Stomach (tissue), 9 donors: ENCODE results near the gene NOP10. TPM values are rescaled to one million over a fixed set of nuclear protein-coding genes. Genes with fewer than 3 reads are reported as not detected.
A peak's percentile ranks its signal among the peaks of the same experiment; 100 is the strongest.

Experiments
- DNase-seq, 2 donors: peaks; one replicate each; pipeline versions ENCODE4 v3.0.0 to v3.0.0-alpha.2; 2013 to 2019
- H3K27ac ChIP-seq, 5 donors: fragments of 200-600 bp in 4 of 5; sonication (generic) in 4 of 5; one replicate each; pipeline ENCODE4 v1.5.1; 2013 to 2019; ENCODE audit warnings: mild to moderate bottlenecking in 1 of 5, moderate library complexity in 1 of 5
- H3K27me3 ChIP-seq, 3 donors: fragments of 200-600 bp; sonication (generic); one replicate each; pipeline ENCODE4 v1.5.1; 2017 to 2019; ENCODE audit warnings: mixed run types in 1 of 3
- H3K36me3 ChIP-seq, 4 donors: fragments of 200-600 bp; sonication (generic); 1 replicate in 3 of 4; 2 replicates in 1 of 4; pipeline ENCODE4 v1.5.1; 2016 to 2019
- H3K4me1 ChIP-seq, 4 donors: fragments of 200-600 bp; sonication (generic); one replicate each; pipeline ENCODE4 v1.5.1; 2016 to 2019
- H3K4me3 ChIP-seq, 4 donors: fragments of 200-600 bp; sonication (generic) in 3 of 4; one replicate each; pipeline ENCODE4 v1.5.1; 2016 to 2019; ENCODE audit warnings: mild to moderate bottlenecking in 1 of 4
- H3K9me3 ChIP-seq, 4 donors: fragments of 200-600 bp; sonication (generic); one replicate each; pipeline ENCODE4 v1.5.1; 2016 to 2019
- EP300 ChIP-seq: sonication (generic); formaldehyde crosslinking; IDR thresholded peaks from one replicate; pipeline ENCODE4 v1.6.1; 2017; ENCODE audit warnings: antibody characterized with exemption
- POLR2A ChIP-seq, 4 donors: fragments of 450-650 bp; IDR thresholded peaks; one replicate each; pipeline ENCODE4 v1.6.1; 2016; ENCODE audit warnings: antibody characterized with exemption in 4 of 4, control low read depth in 2 of 4, mild to moderate bottlenecking in 1 of 4, moderate library complexity in 1 of 4
- POLR2AphosphoS5 ChIP-seq, 3 donors: sonication (generic); formaldehyde crosslinking; IDR thresholded peaks; one replicate each; pipeline ENCODE4 v1.6.1; 2016; ENCODE audit warnings: antibody characterized with exemption in 3 of 3
- WGBS, 5 donors: extraction: QIAGEN DNeasy Blood & Tissue Kit in 3 of 5; methylation state at CpG; one replicate each; pipeline versions ENCODE4 v1.1.5 to v1.1.7; 2013 to 2018; 5-methylcytosine and 5-hydroxymethylcytosine counted together
- intact Hi-C: fragments of 100-400 bp; cut with DNase I; formaldehyde crosslinking; loops from one replicate; pipeline ENCODE4 v1.15.1; 2023; ENCODE audit warnings: low total_unique reads
- polyA plus RNA-seq, 3 donors: library from polyadenylated mRNA; stranded (reverse); fragments of 200-250 nt; gene quantifications; one replicate each; pipeline ENCODE4 v1.2.3, GENCODE V29; 2013
- small RNA-seq, 4 donors: library from RNA; depleted of rRNA; stranded (forward); fragments of <200 nt; gene quantifications; one replicate each; pipeline ENCODE3, GENCODE V24; 2016
- total RNA-seq, 5 donors: library from RNA; depleted of rRNA; stranded (reverse); fragments of >200 nt; gene quantifications; one replicate each; pipeline versions ENCODE4 v1.1.0 to v1.2.3, GENCODE V29; 2014 to 2016
- TF ChIP-seq, protein P1 (sequence below), 7 experiments: fragments of 450-650 bp in 4 of 7; fragments of 200-600 bp in 3 of 7; sonication (generic) in 3 of 7; IDR thresholded peaks; one replicate each; pipeline ENCODE4 v1.5.1; 2016 to 2019; ENCODE audit warnings: antibody characterized with exemption in 7 of 7, control low read depth in 2 of 7, mild to moderate bottlenecking in 1 of 7
- donor health status: healthy with polysubstance abuse.
- donor health status: Bipolar disorder and iron deficiency.
- donor health status: healthy.

The NOP10 gene
- total and polyA plus RNA-seq, 8 donors, result 2.9 to 388 (median 196) TPM

DNA sequence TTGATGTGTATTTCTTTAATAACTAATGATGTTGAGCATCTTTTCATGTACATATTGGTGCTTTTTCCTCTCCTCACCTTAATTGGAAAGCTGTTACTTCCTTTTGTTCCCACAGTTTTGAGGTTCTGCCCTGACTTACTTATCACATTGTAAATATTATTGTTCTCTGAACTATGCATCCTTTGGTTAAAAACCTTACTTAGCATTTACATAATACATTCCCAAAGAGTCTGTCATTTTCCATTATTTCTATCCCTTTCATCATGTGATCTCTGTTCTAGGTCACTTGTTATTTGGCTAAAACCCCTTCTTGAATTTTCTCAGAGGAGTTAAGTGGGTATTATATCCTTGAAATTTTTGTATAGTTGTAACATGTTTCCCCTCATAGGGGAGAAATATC is 38.3 kb downstream of the NOP10 start:
- no peaks in the 10 kb centered on the region for H3K4me1 ChIP-seq
- H3K27ac ChIP-seq, result no peak overlapping the region
- intact Hi-C loops, result no loop called here
- TF ChIP-seq POLR2A (IDR thresholded peaks at IDR 0.05), result no peak
- TF ChIP-seq EP300, result no peak
- peaks cover 0 to 6% (median 0%) of the 10 kb centered on the region in 4 donors for H3K36me3 ChIP-seq
- no peak for DNase-seq
- H3K9me3 ChIP-seq, result no peaks in the 10 kb centered on the region
- no peak overlapping the region for H3K4me3 ChIP-seq
- H3K27me3 ChIP-seq, result no peaks in the 10 kb centered on the region

DNA sequence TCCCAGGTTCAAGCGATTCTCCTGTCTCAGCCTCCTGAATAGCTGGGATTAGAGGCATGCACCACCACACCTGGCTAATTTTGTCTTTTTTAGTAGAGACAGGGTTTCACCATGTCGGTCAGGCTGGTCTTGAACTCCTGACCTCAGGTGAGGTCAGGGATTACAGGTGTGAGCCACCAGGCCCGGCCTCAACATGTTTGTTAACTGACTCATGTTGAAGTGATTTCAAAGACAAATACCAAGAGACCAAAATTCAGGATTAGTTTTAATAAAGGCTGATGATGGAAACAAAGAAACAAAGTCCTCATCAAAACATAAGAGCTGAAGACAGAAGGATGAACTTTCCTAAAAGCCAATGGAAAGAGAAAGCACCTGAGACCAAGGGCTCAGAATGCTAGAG is 41.9 kb downstream of the NOP10 start:
- intact Hi-C loops, result no loop called here

DNA sequence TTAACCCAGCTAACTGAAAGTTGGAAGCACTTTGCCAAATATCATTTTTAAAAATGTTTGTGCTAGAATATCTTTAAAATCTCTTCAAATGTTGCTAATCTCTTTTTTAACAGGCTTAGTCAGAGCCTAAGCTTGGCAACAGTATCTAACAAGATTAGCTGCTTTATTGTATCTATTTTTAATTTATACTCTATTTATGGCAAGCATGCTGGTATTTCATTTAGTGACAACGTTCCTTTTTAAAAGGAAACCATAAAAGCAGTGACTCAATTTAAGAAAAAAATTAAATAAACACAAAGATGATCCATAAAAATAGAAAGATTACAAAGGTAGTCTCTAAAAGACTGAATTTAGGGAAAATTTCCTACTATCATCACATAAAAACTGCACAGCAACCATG is 45.9 kb downstream of the NOP10 start:
- Histone ChIP-seq H3K4me3 (no peak overlapping the region), H3K27me3 (no peaks in the 10 kb centered on the region), H3K9me3 (no peaks in the 10 kb centered on the region), H3K27ac (peak overlapping the region in 1 of 5 donors; percentile 15), H3K4me1 (peaks cover 0 to 12% (median 5%) of the 10 kb centered on the region in 4 donors), H3K36me3 (peaks cover 0 to 12% (median 7%) of the 10 kb centered on the region in 4 donors)
- 10 to 32% (median 29%) methylated on average over 1 of the region's 1 CpG for WGBS, 5 donors
- intact Hi-C loops, result no loop called here
- DNase-seq, result no peak
- TF ChIP-seq POLR2A (IDR thresholded peaks at IDR 0.05) (no peak), POLR2AphosphoS5 (IDR thresholded peaks at IDR 0.05) (no peak), EP300 (no peak)
- TF ChIP-seq, protein P1, sequence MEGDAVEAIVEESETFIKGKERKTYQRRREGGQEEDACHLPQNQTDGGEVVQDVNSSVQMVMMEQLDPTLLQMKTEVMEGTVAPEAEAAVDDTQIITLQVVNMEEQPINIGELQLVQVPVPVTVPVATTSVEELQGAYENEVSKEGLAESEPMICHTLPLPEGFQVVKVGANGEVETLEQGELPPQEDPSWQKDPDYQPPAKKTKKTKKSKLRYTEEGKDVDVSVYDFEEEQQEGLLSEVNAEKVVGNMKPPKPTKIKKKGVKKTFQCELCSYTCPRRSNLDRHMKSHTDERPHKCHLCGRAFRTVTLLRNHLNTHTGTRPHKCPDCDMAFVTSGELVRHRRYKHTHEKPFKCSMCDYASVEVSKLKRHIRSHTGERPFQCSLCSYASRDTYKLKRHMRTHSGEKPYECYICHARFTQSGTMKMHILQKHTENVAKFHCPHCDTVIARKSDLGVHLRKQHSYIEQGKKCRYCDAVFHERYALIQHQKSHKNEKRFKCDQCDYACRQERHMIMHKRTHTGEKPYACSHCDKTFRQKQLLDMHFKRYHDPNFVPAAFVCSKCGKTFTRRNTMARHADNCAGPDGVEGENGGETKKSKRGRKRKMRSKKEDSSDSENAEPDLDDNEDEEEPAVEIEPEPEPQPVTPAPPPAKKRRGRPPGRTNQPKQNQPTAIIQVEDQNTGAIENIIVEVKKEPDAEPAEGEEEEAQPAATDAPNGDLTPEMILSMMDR (IDR thresholded peaks at IDR 0.05), result no peak

More for the DNA sequence above, 41.9 kb downstream of the NOP10 start:
- Histone ChIP-seq H3K27ac (no peak overlapping the region), H3K36me3 (no peaks in the 10 kb centered on the region), H3K27me3 (no peaks in the 10 kb centered on the region), H3K4me1 (peaks cover 0 to 12% (median 5%) of the 10 kb centered on the region in 4 donors), H3K4me3 (no peak overlapping the region), H3K9me3 (no peaks in the 10 kb centered on the region)
- WGBS, 5 donors, result 62 to 77% (median 72%) methylated on average over 3 of the region's 3 CpGs
- DNase-seq, result no peak
- TF ChIP-seq POLR2A (IDR thresholded peaks at IDR 0.05) (no peak), EP300 (no peak), POLR2AphosphoS5 (IDR thresholded peaks at IDR 0.05) (no peak)
- TF ChIP-seq, protein P1 (IDR thresholded peaks at IDR 0.05), result no peak

DNA sequence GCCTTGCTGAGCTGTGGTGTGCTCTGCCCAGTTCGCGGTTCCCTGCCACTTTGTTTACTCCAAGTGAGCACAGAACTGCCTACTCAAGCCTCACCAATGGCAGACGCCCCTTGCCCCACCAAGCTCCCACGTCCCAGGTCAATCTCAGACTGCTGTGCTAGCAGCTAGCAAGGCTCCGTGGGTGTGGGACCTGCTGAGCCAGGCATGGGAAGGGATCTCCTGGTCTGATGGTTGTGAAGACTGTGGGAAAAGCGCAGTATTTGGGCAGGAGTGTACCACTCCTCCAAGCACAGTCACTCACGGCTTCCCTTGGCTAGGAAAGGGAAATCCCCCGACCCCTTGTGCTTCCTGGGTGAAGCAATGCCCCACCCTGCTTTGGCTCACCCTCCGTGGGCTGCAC is 50.3 kb downstream of the NOP10 start:
- Histone ChIP-seq H3K27ac (no peak overlapping the region), H3K4me3 (no peak overlapping the region), H3K4me1 (peaks cover 0 to 8% (median 4%) of the 10 kb centered on the region in 4 donors), H3K9me3 (no peaks in the 10 kb centered on the region), H3K36me3 (peaks cover 0 to 14% (median 7%) of the 10 kb centered on the region in 4 donors), H3K27me3 (no peaks in the 10 kb centered on the region)
- TF ChIP-seq EP300 (no peak), POLR2AphosphoS5 (IDR thresholded peaks at IDR 0.05) (no peak), POLR2A (IDR thresholded peaks at IDR 0.05) (no peak)
- TF ChIP-seq, protein P1 (IDR thresholded peaks at IDR 0.05), result no peak
- WGBS, 5 donors, result 89 to 98% (median 94%) methylated on average over 6 to 9 of the region's 9 CpGs
- no peak for DNase-seq
- intact Hi-C loops, result no loop called here

Small RNA genes lying within 50 kb of the gene (small RNA-seq; reads per million reads assigned to genes)
- gene MIR1233-1 (0 reads per million in 4 donors), gene RF00019 (0 reads per million in 4 donors)

Other genes with a start within 250 kb of the NOP10 start
- gene EMC7, start 241.3 kb downstream of the NOP10 start, total RNA-seq, result 10 to 100 TPM; 23.2 to 54.7 (median 31.5) TPM
- gene EMC7, start 241.3 kb downstream of the NOP10 start, polyA plus RNA-seq, result 10 to 100 TPM; 35.3 to 73.5 (median 39.0) TPM
- 1 to 10 TPM in 2 of 5 donors, under 1 TPM in 2, not detected in 1; 0.58 to 1.9 (median 1.4) TPM for gene PGBD4, start 241.1 kb downstream of the NOP10 start, total RNA-seq
- under 1 TPM; 0.15 to 0.78 (median 0.44) TPM for gene PGBD4, start 241.1 kb downstream of the NOP10 start, polyA plus RNA-seq
- 100 to 1,000 TPM in 1 of 5 donors, 10 to 100 TPM in 4; 53.0 to 105 (median 84.9) TPM for gene KATNBL1, start 133.0 kb downstream of the NOP10 start, total RNA-seq
- gene KATNBL1, start 133.0 kb downstream of the NOP10 start, polyA plus RNA-seq, result 10 to 100 TPM; 19.4 to 19.7 (median 19.5) TPM
- 100 to 1,000 TPM in 4 of 5 donors, 10 to 100 TPM in 1; 28.4 to 145 (median 130) TPM for gene EMC4, start 118.1 kb downstream of the NOP10 start, total RNA-seq
- 100 to 1,000 TPM in 1 of 3 donors, 10 to 100 TPM in 2; 89.8 to 102 (median 92.2) TPM for gene EMC4, start 118.1 kb downstream of the NOP10 start, polyA plus RNA-seq
- 10 to 100 TPM in 4 of 5 donors, 1 to 10 TPM in 1; 7.5 to 63.6 (median 22.8) TPM for gene SLC12A6, start 5.4 kb downstream of the NOP10 start, total RNA-seq
- 1 to 10 TPM; 1.4 to 6.0 (median 1.7) TPM for gene SLC12A6, start 5.4 kb downstream of the NOP10 start, polyA plus RNA-seq
- gene NUTM1, start 179 bp upstream of the NOP10 start, total RNA-seq, result not detected
- gene NUTM1, start 179 bp upstream of the NOP10 start, polyA plus RNA-seq, result under 1 TPM in 1 of 3 donors, not detected in 2; 0.15 TPM
- 100 to 1,000 TPM in 3 of 5 donors, 10 to 100 TPM in 2; 26.1 to 206 (median 118) TPM for gene LPCAT4, start 24.1 kb upstream of the NOP10 start, total RNA-seq
- 10 to 100 TPM; 11.6 to 62.5 (median 17.6) TPM for gene LPCAT4, start 24.1 kb upstream of the NOP10 start, polyA plus RNA-seq
- 10 to 100 TPM; 24.3 to 72.3 (median 39.1) TPM for gene GOLGA8A, start 94.7 kb upstream of the NOP10 start, total RNA-seq
- 10 to 100 TPM in 1 of 3 donors, 1 to 10 TPM in 2; 4.4 to 31.5 (median 8.2) TPM for gene GOLGA8A, start 94.7 kb upstream of the NOP10 start, polyA plus RNA-seq
- gene GOLGA8B, start 240.5 kb upstream of the NOP10 start, total RNA-seq, result 100 to 1,000 TPM in 2 of 5 donors, 10 to 100 TPM in 3; 26.8 to 199 (median 96.0) TPM
- 10 to 100 TPM in 2 of 3 donors, 1 to 10 TPM in 1; 8.9 to 20.8 (median 13.3) TPM for gene GOLGA8B, start 240.5 kb upstream of the NOP10 start, polyA plus RNA-seq